Right lobe of liver (tissue), 4 donors: ENCODE results near the gene COL5A3.

Source experiments
- POLR2A ChIP-seq: fragments of 450-650 bp; IDR thresholded peaks from one replicate; pipeline ENCODE4 v1.6.1; 2017; ENCODE audit warnings: antibody characterized with exemption, mild to moderate bottlenecking
- TF ChIP-seq, protein P1 (sequence below), 4 donors: fragments of 200-600 bp in 3 of 4; fragments of 450-650 bp in 1 of 4; IDR thresholded peaks; one replicate each; pipeline versions ENCODE4 v1.5.1 to v1.8.0; 2016 to 2022; ENCODE audit warnings: antibody characterized with exemption in 4 of 4, mild to moderate bottlenecking in 2 of 4
- donor health status: DM: no; HTN: no; CAD: no.
- donor health status: DM: no; HTN: no; CAD: no.
- donor health status: DM: no; HTN: yes; CAD: no.

DNA sequence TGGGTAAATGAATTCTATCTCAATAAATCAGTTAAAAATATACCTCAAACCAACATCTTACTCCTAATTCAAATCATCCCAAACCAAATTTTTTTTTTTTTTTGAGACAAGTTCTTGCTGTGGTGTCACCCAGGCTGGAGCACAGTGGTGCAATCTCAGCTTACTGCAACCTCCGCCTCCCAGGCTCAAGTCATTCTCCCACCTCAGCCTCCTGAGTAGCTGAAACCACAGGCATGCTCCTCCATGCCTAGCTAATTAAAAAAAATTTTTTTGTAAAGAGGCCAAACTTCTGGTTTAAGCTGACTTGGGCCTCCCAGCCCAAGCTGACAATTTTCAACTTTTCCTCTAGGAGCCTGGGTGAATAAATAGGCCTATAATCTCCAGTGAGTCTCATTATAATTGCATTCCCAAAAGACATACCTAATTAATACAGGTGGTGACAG lies 51.9 kb downstream of the COL5A3 start:
- TF ChIP-seq POLR2A = no peak
- TF ChIP-seq, protein P1, sequence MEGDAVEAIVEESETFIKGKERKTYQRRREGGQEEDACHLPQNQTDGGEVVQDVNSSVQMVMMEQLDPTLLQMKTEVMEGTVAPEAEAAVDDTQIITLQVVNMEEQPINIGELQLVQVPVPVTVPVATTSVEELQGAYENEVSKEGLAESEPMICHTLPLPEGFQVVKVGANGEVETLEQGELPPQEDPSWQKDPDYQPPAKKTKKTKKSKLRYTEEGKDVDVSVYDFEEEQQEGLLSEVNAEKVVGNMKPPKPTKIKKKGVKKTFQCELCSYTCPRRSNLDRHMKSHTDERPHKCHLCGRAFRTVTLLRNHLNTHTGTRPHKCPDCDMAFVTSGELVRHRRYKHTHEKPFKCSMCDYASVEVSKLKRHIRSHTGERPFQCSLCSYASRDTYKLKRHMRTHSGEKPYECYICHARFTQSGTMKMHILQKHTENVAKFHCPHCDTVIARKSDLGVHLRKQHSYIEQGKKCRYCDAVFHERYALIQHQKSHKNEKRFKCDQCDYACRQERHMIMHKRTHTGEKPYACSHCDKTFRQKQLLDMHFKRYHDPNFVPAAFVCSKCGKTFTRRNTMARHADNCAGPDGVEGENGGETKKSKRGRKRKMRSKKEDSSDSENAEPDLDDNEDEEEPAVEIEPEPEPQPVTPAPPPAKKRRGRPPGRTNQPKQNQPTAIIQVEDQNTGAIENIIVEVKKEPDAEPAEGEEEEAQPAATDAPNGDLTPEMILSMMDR (IDR thresholded peaks at IDR 0.05) = no peak
